HEK293T (cell line): ENCODE data around the gene SLC28A1.

Source experiments
- CTCF ChIA-PET: fragments of 350-600 bp; formaldehyde crosslinking; extraction: SDS; loops from one replicate; lab custom pipeline; 2021; ENCODE audit warnings: antibody characterized with exemption, inconsistent platforms; lab: Yijun Ruan, JAX
- POLR2A ChIA-PET: fragments of 350-600 bp; formaldehyde crosslinking; extraction: SDS; loops from one replicate; lab custom pipeline; 2020; ENCODE audit warnings: antibody characterized with exemption, inconsistent platforms; lab: Yijun Ruan, JAX
- DNase-seq: peaks from one replicate; pipeline ENCODE4 v3.0.0; 2012; ENCODE audit warnings: mixed read lengths; ENCODE audit errors: extremely low spot score
- ARNT ChIP-seq: fragments of 450-650 bp; IDR thresholded peaks from 2 replicates; pipeline ENCODE4 v1.6.1; 2017; ENCODE audit warnings: mild to moderate bottlenecking
- BHLHE40 ChIP-seq: fragments of 450-650 bp; IDR thresholded peaks from 2 replicates; pipeline ENCODE4 v1.6.1; 2016; ENCODE audit warnings: mild to moderate bottlenecking, moderate library complexity, borderline replicate concordance
- CTBP1 ChIP-seq: fragments of 450-650 bp; IDR thresholded peaks from 2 replicates; pipeline ENCODE4 v1.6.1; 2016; ENCODE audit warnings: borderline replicate concordance
- ELF4 ChIP-seq: fragments of 450-650 bp; IDR thresholded peaks from 2 replicates; pipeline ENCODE4 v1.6.1; 2017; ENCODE audit warnings: antibody characterized with exemption
- FOXA1 ChIP-seq: fragments of 450-650 bp; IDR thresholded peaks from 2 replicates; pipeline ENCODE4 v1.6.1; 2016; ENCODE audit warnings: mild to moderate bottlenecking
- FOXK2 ChIP-seq: fragments of 450-650 bp; IDR thresholded peaks from 2 replicates; pipeline ENCODE4 v1.6.1; 2016; ENCODE audit warnings: mild to moderate bottlenecking
- FOXM1 ChIP-seq: fragments of 450-650 bp; IDR thresholded peaks from 2 replicates; pipeline ENCODE4 v1.6.1; 2017; ENCODE audit warnings: mild to moderate bottlenecking, borderline replicate concordance
- HDGF ChIP-seq: fragments of 450-650 bp; IDR thresholded peaks from 2 replicates; pipeline ENCODE4 v1.6.1; 2017; ENCODE audit warnings: antibody characterized with exemption, borderline replicate concordance
- L3MBTL2 ChIP-seq: fragments of 450-650 bp; conservative IDR thresholded peaks from 2 replicates; pipeline ENCODE4 v1.6.1; 2016; ENCODE audit warnings: mild to moderate bottlenecking
- LEF1 ChIP-seq: fragments of 450-650 bp; IDR thresholded peaks from 2 replicates; pipeline ENCODE4 v1.6.1; 2017; ENCODE audit warnings: mild to moderate bottlenecking, borderline replicate concordance
- NFRKB ChIP-seq: fragments of 450-650 bp; IDR thresholded peaks from 2 replicates; pipeline ENCODE4 v1.6.1; 2016; ENCODE audit warnings: mild to moderate bottlenecking, moderate library complexity
- SP1 ChIP-seq: fragments of 450-650 bp; IDR thresholded peaks from 2 replicates; pipeline ENCODE4 v1.6.1; 2017
- SUZ12 ChIP-seq: fragments of 450-650 bp; IDR thresholded peaks from 2 replicates; pipeline ENCODE4 v1.6.1; 2016; ENCODE audit warnings: mild to moderate bottlenecking
- TARDBP ChIP-seq: fragments of 450-650 bp; IDR thresholded peaks from 2 replicates; pipeline ENCODE4 v1.6.1; 2016
- ZNF384 ChIP-seq: fragments of 450-650 bp; IDR thresholded peaks from 2 replicates; pipeline ENCODE4 v1.6.1; 2016
- TF ChIP-seq, protein P1 (sequence below): fragments of 450-650 bp; IDR thresholded peaks from 2 replicates; pipeline ENCODE4 v1.6.1; 2016

Gene SLC28A1

DNA sequence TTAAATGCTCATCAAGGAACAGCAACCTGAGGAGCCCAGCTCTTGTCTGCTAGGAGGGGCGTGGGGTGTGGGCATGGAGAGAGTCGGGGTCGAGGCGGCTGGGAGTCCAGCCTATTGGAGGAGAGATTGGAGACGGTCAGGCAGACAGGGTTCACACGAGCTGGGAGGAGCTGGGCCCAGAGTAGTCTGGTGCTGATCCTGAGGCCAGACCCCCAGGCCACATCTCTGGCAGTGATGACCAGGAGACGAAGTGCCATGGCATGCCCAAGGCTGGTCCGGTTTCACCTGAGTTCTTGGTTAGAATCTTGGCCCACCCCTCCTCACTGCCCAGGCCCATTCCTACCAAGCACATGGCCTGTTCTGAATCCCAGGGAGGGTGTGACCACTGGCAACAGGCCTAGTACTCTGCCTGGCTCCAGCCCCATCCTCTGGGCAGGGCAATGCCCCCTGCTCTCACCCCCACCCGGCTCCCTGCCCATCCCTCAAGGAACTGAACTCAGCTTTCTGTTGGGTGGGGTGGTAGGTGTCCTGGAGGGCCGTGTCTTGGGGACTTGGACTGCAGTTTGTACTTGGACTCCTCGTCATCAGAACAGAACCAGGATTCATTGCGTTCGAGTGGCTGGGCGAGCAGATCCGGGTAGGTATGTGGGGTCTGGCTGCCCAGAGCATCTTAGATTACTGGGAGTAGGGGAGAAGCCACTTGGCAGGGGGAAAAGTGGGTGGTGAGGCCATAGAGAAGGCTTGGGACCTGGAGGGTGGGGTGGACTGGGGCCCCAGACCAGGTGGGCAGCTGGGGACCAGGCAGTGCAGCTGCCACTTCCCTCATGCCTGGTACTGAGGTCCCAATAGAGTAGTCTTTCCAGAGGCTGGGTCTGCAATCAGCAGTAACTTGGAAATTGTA is 20.8 kb downstream of the SLC28A1 start:
- ChIA-PET POLR2A (no interaction called here), CTCF (interaction anchor here (0.8 kb wide), 1 partner anchor 43 kb away, joined by 4 read pairs; no protein-coding TSS in a partner anchor)
- TF ChIP-seq, protein P1, sequence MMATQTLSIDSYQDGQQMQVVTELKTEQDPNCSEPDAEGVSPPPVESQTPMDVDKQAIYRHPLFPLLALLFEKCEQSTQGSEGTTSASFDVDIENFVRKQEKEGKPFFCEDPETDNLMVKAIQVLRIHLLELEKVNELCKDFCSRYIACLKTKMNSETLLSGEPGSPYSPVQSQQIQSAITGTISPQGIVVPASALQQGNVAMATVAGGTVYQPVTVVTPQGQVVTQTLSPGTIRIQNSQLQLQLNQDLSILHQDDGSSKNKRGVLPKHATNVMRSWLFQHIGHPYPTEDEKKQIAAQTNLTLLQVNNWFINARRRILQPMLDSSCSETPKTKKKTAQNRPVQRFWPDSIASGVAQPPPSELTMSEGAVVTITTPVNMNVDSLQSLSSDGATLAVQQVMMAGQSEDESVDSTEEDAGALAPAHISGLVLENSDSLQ, result no peak
- TF ChIP-seq FOXA1 (no peak), SP1 (no peak), ARNT (no peak), LEF1 (no peak), SUZ12 (no peak)
- no peak for DNase-seq

DNA sequence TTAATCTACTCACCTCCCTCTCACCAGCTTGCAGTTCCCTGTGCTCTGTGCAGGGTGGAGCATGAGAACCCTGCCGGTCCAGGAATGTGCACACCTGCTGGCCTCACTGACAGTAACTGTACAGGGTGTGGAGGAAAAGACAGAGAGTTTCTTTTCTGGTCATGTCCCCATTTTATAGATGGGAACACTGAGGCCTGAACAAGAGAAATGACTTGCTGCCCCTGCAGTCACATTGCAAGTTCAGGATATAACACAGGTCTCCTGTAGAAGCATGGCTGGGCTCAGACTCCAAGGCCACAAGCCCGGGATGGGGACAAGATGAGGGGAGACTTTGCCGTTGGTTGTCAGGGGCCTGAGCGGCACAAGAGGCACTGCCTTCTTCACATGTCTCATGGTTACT is 23.3 kb downstream of the SLC28A1 start:
- CTCF ChIA-PET, result no interaction called here
- TF ChIP-seq LEF1, result no peak
- TF ChIP-seq ELF4, result no peak
- TF ChIP-seq NFRKB, result no peak
- no peak; the same call in 1 of the 2 replicates for TF ChIP-seq ZNF384
- TF ChIP-seq FOXM1, result no peak
- TF ChIP-seq ARNT, result no peak
- no peak for TF ChIP-seq TARDBP
- no peak for TF ChIP-seq SUZ12
- no peak for TF ChIP-seq HDGF
- POLR2A ChIA-PET, result no interaction called here
- DNase-seq, result no peak

DNA sequence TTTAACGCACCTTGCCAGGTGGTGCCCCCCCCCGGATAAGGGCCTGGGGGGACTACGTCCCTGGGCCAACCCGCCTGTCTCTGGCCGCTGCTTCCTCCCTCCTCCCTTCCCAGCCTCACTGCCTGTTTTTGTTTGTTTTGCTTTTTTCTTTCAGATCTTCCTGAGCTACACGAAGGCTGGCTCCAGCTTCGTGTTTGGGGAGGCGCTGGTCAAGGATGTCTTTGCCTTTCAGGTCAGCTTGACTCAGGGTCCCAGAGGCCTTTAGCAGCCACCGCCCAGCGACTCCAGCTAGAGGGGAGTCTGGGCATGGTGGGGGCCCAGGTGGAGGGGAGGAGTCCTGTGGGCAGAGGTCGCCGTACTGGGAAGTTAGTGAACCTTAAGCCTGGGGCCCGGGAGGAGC is 24.1 kb downstream of the SLC28A1 start:
- POLR2A ChIA-PET, result no interaction called here
- DNase-seq, result no peak
- TF ChIP-seq TARDBP (no peak), BHLHE40 (no peak), ARNT (no peak), CTBP1 (no peak), FOXA1 (no peak), FOXM1 (no peak), ZNF384 (no peak), NFRKB (no peak), LEF1 (no peak), SUZ12 (no peak), ELF4 (no peak), SP1 (no peak)
- TF ChIP-seq, protein P1, result no peak
- CTCF ChIA-PET, result interaction anchor here (0.7 to 1.8 kb wide), 2 partner anchors 11 to 20 kb away, joined by 3 to 4 read pairs; no protein-coding TSS in a partner anchor

DNA sequence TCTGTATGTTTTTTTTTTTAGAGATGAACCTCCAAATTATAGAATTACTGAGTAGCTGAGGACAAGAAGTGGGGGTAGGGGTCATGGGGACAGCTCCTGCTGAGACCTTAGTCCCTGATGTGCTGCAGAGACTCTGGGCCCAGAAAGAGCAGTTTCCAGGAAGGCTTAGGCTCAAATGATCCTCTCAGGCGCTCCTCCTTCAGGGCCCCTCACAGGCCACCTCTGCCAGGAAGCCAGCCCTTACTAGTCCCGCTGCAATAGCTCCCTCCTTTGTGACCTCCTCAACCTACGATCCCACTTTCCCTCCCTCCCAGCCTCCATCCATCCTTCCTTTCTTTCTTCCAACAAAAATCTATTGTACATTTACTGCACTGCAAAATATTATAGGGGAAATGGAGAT is 24.6 kb downstream of the SLC28A1 start:
- CTCF ChIA-PET, result interaction anchor here (0.7 to 1.8 kb wide), 2 partner anchors 11 to 20 kb away, joined by 3 to 4 read pairs; no protein-coding TSS in a partner anchor

DNA sequence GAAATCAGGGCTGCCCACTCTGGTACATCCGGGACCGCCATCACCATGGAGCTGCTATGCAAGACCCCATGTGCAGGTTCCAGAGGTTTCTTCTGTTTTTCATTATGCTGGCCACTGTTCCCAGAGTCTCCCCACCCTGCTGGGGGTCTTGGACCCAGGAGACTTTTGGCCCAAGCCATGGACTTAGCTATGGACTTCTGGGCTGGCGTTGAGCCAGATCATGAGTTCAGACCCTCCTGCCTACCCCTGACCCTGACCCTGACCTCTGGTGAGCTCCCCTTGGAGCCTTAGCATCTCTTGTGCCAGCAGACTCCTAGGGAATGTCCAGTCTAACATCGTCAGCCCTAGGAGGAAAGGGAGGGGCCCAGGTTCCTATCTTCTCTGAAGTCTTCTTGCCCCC is 25.3 kb downstream of the SLC28A1 start:
- POLR2A ChIA-PET, result interaction anchor here (1.4 kb wide), 1 partner anchor 17 kb away, joined by 4 read pairs; no protein-coding TSS in a partner anchor
- CTCF ChIA-PET, result interaction anchor here (1.8 kb wide), 1 partner anchor 19 kb away, joined by 4 read pairs; no protein-coding TSS in a partner anchor
- TF ChIP-seq FOXA1 (no peak), NFRKB (no peak), ARNT (no peak), TARDBP (no peak), FOXM1 (no peak), FOXK2 (no peak), HDGF (no peak)
- no peak for DNase-seq

More for the DNA sequence above, 24.6 kb downstream of the SLC28A1 start:
- POLR2A ChIA-PET, result interaction anchor here (1.4 kb wide), 1 partner anchor 16 kb away, joined by 4 read pairs; no protein-coding TSS in a partner anchor
- DNase-seq, result no peak
- TF ChIP-seq SP1 (no peak), ELF4 (no peak)

DNA sequence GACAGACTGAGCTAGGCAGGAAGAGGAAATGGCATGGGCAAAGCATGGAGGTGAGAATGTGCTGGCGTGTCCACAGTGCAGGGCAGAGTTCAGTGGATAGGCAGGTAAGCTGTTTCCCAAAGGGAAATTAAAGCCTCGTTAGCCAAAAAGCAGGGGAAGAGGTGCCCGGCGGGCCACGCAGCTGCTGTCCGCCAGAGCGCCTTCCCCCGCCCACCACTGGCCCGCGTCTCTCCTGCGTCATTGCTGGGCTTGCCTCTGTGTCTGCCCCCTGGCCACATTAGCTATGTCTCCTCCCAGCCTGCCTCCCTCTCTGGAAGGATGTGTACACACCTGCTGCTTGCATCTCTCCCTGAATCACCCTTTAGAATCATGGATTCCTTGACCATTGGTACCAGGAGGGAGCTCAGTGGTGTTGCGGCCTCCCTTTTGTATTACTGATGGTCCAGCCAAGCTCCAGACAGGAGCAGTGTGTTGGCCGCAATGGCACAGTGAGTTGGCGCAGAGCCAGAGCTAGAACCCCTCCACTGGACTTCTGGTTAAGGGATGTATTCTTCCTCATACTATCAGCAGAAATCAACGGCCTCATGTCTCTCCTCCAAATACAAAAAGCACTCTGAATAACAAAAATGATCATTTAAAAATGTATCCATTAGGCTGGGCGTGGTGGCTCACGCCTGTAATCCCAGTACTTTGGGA is 26.6 kb downstream of the SLC28A1 start:
- CTCF ChIA-PET, result interaction anchor here (2.0 kb wide), 1 partner anchor 17 kb away, joined by 6 read pairs; no protein-coding TSS in a partner anchor

More for the DNA sequence above, 26.6 kb downstream of the SLC28A1 start:
- POLR2A ChIA-PET, result no interaction called here
- no peak for DNase-seq
- TF ChIP-seq BHLHE40 (no peak), NFRKB (no peak), HDGF (no peak), LEF1 (no peak), SUZ12 (no peak), L3MBTL2 (no peak), CTBP1 (no peak), FOXM1 (no peak), ARNT (no peak), TARDBP (no peak), SP1 (no peak), ZNF384 (no peak), ELF4 (no peak), FOXK2 (no peak), FOXA1 (no peak)
- TF ChIP-seq, protein P1, result no peak
